GM19025 (cell line): ENCODE measurements around the gene PTPRB.
"Not testable (repeated sequence)": the region's sequence is repeated elsewhere in the genome, so short reads cannot be mapped to it uniquely, and the experiment has no call there.

Experiments used
- ATAC-seq: cut with Tn5 transposase; IDR thresholded peaks from one replicate; pipeline ENCODE4 v1.9.1; 2021; ENCODE audit warnings: mild to moderate bottlenecking, low read depth, moderate library complexity; ENCODE audit not compliant: unreplicated experiment

Gene PTPRB

GRCh38 chr12:70551731-70552130, 85.5 kb downstream of the PTPRB start:
- no peak for ATAC-seq

- no peak for ATAC-seq
These were observed 87.0 kb downstream of the PTPRB start for GRCh38 chr12:70550180-70550577.

DNA sequence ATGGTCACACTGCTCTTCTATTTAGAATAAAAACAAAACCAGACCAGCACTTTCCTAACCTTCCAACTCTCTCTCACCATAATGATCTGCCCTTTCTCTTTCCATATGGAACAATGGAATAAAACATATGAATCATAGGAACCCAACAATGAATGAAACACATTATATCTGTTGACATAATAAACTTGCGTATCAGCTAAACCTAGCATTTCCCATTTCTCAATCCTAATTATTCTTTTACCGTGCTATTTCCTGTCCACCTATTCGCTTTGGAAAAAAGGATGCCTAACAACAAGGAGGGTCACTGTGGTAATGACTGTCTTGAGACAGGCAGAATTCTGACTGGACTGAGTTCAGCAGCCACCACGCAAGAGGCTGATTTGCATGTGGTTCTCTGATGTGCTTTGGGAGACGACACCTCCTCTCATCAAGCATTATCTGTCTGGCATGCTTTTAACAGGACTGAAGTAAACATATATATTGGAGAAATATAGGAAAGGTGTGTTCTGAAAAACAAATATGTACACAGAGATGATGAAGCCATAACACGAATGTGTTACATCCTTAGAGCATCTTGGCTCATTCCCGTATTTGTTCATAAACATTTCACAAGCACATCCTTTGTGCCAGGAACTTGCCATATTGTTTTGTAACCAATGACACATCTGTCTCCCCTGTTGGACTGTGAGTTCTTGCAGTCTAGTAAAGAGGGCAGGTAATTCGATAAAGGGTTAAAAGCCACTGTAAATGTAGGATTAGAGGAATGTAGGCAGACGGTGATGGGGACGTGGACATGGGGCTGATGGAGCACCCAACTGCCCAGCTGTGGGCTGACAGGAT, 87.7 kb downstream of the PTPRB start:
- no peak for ATAC-seq

- no peak for ATAC-seq
These were observed 93.8 kb downstream of the PTPRB start for GRCh38 chr12:70543444-70543843.

DNA sequence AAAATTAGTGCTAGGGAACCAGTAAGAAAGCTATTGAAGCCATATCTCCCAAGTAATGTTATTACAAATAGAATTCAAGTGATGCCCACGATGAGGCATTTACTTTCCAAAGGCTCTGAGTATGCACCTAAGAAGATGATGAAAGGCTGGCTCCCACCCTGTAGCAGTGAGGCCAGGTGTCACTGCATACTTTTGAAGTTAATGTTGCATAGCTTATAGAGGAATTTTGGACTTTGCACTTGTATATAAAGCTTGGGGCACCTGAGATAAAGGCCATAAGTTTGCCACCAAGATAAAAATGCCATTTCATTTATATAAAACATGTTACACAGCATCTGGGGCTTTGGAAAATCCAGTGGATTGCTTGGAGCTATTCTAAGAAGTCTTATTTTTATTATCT, 96.2 kb downstream of the PTPRB start:
- ATAC-seq = no peak

GRCh38 chr12:70536650-70537049, 100.6 kb downstream of the PTPRB start:
- ATAC-seq = no peak

DNA sequence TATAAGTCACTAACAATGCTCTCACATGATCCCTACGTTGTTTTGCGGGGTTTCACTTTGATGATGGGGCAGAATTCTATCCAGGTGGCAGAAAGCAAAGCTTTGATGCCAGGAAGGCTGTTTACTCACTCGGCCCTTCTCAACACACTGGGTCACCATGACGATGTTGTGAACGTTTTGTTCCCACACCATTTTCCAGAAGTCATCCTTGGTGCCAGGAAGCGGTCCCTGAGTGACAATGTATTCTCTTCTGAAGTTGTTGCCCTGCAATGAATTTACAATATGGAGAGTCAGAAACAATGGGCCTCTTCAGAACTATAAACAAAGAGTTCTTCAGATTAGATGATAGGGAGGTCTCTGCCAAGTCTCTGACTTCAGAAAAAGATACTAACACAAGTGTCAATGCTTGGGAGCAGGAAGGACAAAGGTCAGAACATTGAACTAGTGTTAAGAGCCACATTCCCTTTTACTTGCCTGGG, 101.3 kb downstream of the PTPRB start:
- ATAC-seq = no peak

GRCh38 chr12:70534466-70534865, 102.8 kb downstream of the PTPRB start:
- ATAC-seq = no peak

DNA sequence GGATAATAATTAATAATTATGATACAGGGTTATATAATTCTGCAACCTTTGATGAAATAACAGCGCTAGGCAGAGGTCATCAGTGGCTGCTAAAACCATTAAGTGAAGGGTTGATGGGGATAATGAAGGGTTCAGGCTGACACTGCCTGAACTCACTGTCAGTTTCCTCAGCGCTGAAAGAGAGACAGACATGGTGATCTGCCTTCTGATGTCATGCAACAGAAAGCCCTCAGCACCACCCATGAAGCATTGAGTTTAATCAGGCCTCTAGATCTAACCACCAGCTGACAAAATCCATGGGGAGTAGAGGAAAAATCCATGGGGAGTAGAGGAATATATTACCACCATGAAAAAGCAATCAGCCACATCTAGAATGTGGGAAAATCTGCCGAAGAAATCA, 107.6 kb downstream of the PTPRB start:
- no peak for ATAC-seq

DNA sequence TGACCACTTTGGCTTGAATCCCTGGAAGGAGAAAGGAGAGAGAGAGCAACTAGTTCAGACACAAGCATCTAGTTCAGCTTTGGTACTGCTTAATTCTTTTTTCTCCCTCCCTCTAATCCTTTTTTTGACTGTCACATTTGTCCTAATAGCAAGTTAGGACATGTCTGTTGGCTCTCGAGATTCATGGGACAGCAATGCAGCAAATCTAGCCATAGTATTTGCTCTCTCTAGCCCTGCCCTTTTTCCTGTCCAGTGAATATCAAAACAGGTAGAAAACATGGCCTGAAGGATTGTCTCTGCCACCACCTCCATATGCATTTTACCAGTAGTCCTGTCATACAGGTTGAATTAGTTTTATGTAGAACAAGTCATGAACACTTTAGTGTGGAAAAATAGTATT, 116.4 kb downstream of the PTPRB start:
- ATAC-seq = no peak

DNA sequence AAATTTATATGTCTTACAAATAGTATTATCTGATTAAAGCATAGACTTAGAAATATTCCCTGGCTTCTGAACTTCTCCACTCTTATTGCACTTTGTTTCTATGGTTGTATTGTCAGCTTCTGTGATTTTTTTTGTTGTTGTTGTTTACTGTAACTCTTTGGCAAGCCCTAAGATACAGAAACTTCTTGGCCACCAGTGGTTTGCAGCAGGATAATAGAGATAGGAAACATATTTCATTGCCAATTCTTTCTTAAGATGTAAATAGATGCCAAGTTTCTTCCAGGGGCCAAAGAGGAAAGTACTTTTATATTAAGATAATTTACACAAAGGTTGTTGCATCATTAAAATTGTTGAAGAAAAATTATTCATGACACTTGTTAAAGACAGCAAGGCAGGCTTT, 123.8 kb downstream of the PTPRB start:
- ATAC-seq = no peak

GRCh38 chr12:70508178-70508577, 129.1 kb downstream of the PTPRB start:
- ATAC-seq = peak; percentile 81

GRCh38 chr12:70507442-70507841, 129.8 kb downstream of the PTPRB start:
- ATAC-seq = no peak

GRCh38 chr12:70497508-70497907, 139.7 kb downstream of the PTPRB start:
- ATAC-seq = no peak

- not testable (repeated sequence) for ATAC-seq
These were observed 144.3 kb downstream of the PTPRB start for GRCh38 chr12:70492904-70493303.

DNA sequence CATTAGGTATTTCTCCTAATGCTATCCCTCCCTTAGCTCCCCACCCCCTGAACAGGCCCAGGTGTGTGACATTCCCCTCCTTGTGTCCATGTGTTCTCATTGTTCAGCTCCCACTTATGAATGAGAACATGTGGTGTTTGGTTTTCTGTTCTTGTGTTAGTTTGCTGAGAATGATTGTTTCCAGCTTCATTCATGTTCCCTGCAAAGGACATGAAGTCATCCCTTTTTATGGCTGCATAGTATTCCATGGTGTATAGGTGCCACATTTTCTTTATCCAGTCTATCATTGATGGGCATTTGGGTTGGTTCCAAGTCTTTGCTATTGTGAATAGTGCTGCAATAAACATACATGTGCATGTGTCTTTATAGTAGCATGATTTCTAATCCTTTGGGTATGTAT, 146.3 kb downstream of the PTPRB start:
- ATAC-seq = not testable (repeated sequence)

GRCh38 chr12:70487440-70487839, 149.8 kb downstream of the PTPRB start:
- peak; percentile 62 for ATAC-seq

GRCh38 chr12:70486588-70486987, 150.6 kb downstream of the PTPRB start:
- ATAC-seq = no peak

DNA sequence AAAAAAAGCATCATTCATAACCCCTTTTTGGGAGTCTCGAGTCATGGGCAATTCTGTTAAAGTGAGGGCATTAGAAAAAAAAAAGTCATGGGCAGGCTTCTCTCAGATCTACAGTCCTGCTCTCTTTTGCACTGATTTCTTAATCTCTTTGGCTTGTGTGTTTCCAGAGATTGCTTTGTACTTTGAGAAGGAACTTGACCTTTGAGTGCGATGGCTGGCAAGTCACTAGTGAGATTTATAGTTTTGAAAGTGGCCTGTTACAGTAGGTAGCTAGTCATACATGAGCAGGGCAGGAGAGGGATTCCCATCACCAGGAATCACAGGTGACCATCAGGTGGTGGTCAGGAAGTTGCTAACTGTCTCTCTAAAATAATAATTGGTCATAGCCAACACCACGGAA, 151.5 kb downstream of the PTPRB start:
- no peak for ATAC-seq

GRCh38 chr12:70484464-70484863, 152.8 kb downstream of the PTPRB start:
- no peak for ATAC-seq

DNA sequence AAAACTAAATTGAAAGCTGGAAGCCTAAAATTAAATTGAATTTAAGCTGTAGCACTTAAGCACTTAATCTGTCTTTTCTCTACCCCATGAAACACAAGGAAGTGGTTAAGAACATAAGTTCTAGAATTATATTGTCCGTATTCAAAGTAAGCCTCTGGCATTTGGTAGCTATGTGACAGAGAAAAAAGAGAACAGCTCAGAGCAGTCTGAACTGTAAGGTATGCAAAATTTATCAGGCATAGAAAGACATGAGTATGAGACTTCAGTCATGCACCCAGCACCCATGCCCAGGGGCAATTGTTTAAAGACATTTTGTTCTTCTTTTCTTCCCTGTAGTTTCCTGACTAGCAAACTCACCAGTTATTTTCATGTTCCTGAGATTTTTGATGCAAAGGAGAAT, 154.5 kb downstream of the PTPRB start:
- ATAC-seq = no peak

GRCh38 chr12:70469221-70469820, 167.9 kb downstream of the PTPRB start:
- ATAC-seq = no peak
